Measurements from ENCODE around the gene GALNT18. TPM values are rescaled to one million over a fixed set of nuclear protein-coding genes. Genes with fewer than 3 reads are reported as not detected.

The GALNT18 gene
- total and polyA plus RNA-seq, 2 of the 4 experiments (the other 2 are of a cell fraction), result 9.5 to 11.3 TPM

DNA sequence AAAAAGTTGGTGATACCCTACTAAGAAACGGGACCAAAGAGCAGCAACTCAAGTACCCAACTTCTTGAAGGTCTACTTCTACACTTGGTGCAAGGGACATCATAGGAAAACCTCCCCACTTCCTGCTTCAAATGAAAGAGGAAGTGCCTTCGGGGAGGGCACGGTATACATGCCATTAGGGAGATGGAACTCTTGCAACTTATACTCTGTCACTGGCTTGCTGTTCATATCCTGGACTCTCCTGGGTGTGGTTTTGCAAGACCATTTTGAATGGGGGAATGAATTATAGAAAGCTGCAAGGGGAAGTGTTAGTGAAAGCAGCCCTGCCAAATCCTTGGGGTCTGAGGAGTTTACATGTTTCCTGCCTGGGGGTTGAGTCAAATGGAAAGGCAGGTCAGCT is 310.6 kb downstream of the GALNT18 start:
- Histone ChIP-seq H3K79me1 (ENCODE audit: low read depth in 1 of 2, low read length in 2 of 2) (no peaks in the 10 kb centered on the region), H4K8ac (ENCODE audit: low read depth in 2 of 2, low read length in 2 of 2) (no peak overlapping the region), H2AK9ac (replicated peaks; ENCODE audit: low read depth, low read length, poor library complexity) (no peak overlapping the region), H3K9me3 (ENCODE audit: control insufficient read depth, insufficient read depth, low read length) (no peaks in the 10 kb centered on the region), H3K27ac (ENCODE audit: insufficient read depth, low read length) (no peak overlapping the region), H2AFZ (replicated peaks; ENCODE audit: low read length, poor library complexity) (no peak overlapping the region), H4K5ac (ENCODE audit: low read depth, low read length) (no peak overlapping the region), H3K4me3 (ENCODE audit: insufficient read depth, low read depth, low read length) (no peak overlapping the region), H2BK120ac (ENCODE audit: low read depth, low read length) (no peak overlapping the region), H2BK5ac (ENCODE audit: low read depth, low read length, poor library complexity, severe bottlenecking) (no peak overlapping the region), H3K9me1 (ENCODE audit: insufficient read depth, low read length) (no peaks in the 10 kb centered on the region), H3K18ac (ENCODE audit: low read depth, low read length) (no peak overlapping the region), H2BK20ac (ENCODE audit: low read depth, low read length) (no peak overlapping the region), H2BK15ac (ENCODE audit: low read depth, low read length) (no peak overlapping the region), H3K56ac (ENCODE audit: extremely low read depth, insufficient read depth, low read length) (no peak overlapping the region), H3K4me2 (ENCODE audit: low read depth, low read length) (no peak overlapping the region), H3K36me3 (ENCODE audit: control insufficient read depth, insufficient read depth, low read length) (no peaks in the 10 kb centered on the region), H2AK5ac (ENCODE audit: low read depth, low read length) (no peak overlapping the region), H3K23ac (ENCODE audit: low read depth, low read length) (no peak overlapping the region), H3K4me1 (ENCODE audit: control insufficient read depth, insufficient read depth, low read length) (peaks cover 8% of the 10 kb centered on the region; the same call in 1 of the 2 replicates), H4K91ac (ENCODE audit: insufficient read depth, low read depth, low read length) (no peak overlapping the region), H3K9ac (ENCODE audit: low read depth, low read length) (no peak overlapping the region), H3K27me3 (ENCODE audit: control insufficient read depth, insufficient read depth, low read length) (peaks cover 3% of the 10 kb centered on the region; the same call in 1 of the 2 replicates), H4K20me1 (ENCODE audit: insufficient read depth, low read length) (no peaks in the 10 kb centered on the region), H3K4ac (ENCODE audit: low read depth, low read length) (no peak overlapping the region), H3K14ac (replicated peaks; ENCODE audit: low read depth, low read length) (no peak overlapping the region)
- in situ Hi-C loops (cut with MboI; ENCODE audit: low sequenced_read_pairs) (no loop called here), intact Hi-C loops (cut with micrococcal nuclease) (no loop called here), dilution Hi-C loops (cut with HindIII; ENCODE audit: low sequenced_read_pairs, unreplicated experiment) (no loop called here)
- DNase-seq (no peak), ATAC-seq (ENCODE audit: low read depth) (no peak)
- TF ChIP-seq MXI1 (IDR thresholded peaks at IDR 0.05; ENCODE audit: borderline replicate concordance, low read depth, low read length), result no peak
- TF ChIP-seq, protein P1, sequence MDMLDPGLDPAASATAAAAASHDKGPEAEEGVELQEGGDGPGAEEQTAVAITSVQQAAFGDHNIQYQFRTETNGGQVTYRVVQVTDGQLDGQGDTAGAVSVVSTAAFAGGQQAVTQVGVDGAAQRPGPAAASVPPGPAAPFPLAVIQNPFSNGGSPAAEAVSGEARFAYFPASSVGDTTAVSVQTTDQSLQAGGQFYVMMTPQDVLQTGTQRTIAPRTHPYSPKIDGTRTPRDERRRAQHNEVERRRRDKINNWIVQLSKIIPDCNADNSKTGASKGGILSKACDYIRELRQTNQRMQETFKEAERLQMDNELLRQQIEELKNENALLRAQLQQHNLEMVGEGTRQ (IDR thresholded peaks at IDR 0.05; ENCODE audit: low read depth, low read length), result no peak
- TF ChIP-seq, protein P2, sequence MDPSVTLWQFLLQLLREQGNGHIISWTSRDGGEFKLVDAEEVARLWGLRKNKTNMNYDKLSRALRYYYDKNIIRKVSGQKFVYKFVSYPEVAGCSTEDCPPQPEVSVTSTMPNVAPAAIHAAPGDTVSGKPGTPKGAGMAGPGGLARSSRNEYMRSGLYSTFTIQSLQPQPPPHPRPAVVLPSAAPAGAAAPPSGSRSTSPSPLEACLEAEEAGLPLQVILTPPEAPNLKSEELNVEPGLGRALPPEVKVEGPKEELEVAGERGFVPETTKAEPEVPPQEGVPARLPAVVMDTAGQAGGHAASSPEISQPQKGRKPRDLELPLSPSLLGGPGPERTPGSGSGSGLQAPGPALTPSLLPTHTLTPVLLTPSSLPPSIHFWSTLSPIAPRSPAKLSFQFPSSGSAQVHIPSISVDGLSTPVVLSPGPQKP (IDR thresholded peaks at IDR 0.05; ENCODE audit: borderline replicate concordance, low read depth, low read length), result no peak
- no peak for TF ChIP-seq CEBPB (IDR thresholded peaks at IDR 0.05; ENCODE audit: low read depth, low read length)
- TF ChIP-seq FOS (IDR thresholded peaks at IDR 0.05; ENCODE audit: low read depth, low read length), result no peak
- no peak for TF ChIP-seq MAFK (IDR thresholded peaks at IDR 0.05; ENCODE audit: low read depth, low read length)
- TF ChIP-seq, protein P3, sequence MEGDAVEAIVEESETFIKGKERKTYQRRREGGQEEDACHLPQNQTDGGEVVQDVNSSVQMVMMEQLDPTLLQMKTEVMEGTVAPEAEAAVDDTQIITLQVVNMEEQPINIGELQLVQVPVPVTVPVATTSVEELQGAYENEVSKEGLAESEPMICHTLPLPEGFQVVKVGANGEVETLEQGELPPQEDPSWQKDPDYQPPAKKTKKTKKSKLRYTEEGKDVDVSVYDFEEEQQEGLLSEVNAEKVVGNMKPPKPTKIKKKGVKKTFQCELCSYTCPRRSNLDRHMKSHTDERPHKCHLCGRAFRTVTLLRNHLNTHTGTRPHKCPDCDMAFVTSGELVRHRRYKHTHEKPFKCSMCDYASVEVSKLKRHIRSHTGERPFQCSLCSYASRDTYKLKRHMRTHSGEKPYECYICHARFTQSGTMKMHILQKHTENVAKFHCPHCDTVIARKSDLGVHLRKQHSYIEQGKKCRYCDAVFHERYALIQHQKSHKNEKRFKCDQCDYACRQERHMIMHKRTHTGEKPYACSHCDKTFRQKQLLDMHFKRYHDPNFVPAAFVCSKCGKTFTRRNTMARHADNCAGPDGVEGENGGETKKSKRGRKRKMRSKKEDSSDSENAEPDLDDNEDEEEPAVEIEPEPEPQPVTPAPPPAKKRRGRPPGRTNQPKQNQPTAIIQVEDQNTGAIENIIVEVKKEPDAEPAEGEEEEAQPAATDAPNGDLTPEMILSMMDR (conservative IDR thresholded peaks at IDR 0.05; ENCODE audit: low read depth, low read length), result no peak
- no peak for TF ChIP-seq RCOR1 (IDR thresholded peaks at IDR 0.05; ENCODE audit: insufficient replicate concordance, low read length)
- no peak for TF ChIP-seq MAZ (IDR thresholded peaks at IDR 0.05; ENCODE audit: borderline replicate concordance, low read depth, low read length)
- TF ChIP-seq RAD21 (IDR thresholded peaks at IDR 0.05; ENCODE audit: low read length), result no peak
- TF ChIP-seq RFX5 (IDR thresholded peaks at IDR 0.05; ENCODE audit: low read depth, low read length), result no peak
- no peak for TF ChIP-seq CHD1 (IDR thresholded peaks at IDR 0.05; ENCODE audit: low read depth, low read length)
- ChIA-PET POLR2A (ENCODE audit: unreplicated experiment) (no interaction called here), CTCF (no interaction called here)
- no CpG with 5 or more reads among the region's 3 CpGs for WGBS, 2 experiments (ENCODE audit: extremely low coverage in 2 of 2, insufficient read length in 1 of 2)
- no TSS peak for BruUV-seq (replicated peaks)

Data from IMR-90 (cell line).